GM20431 (cell line): ENCODE data around the gene TLR9.
"Not testable (repeated sequence)": the region's sequence is repeated elsewhere in the genome, so short reads cannot be mapped to it uniquely, and the experiment has no call there.

Experiments
- in situ Hi-C: fragments of 300-500 bp; cut with MseI, MboI; formaldehyde crosslinking; loops from one replicate; pipeline ENCODE4 v1.15.0; 2020; ENCODE audit warnings: low sequenced_read_pairs; ENCODE audit not compliant: unreplicated experiment

The TLR9 gene

GRCh38 chr3:52181543-52181942 lies 43.9 kb downstream of the TLR9 start:
- in situ Hi-C loops, result no loop called here

GRCh38 chr3:52178537-52178936 lies 46.9 kb downstream of the TLR9 start:
- in situ Hi-C loops, result no loop called here

GRCh38 chr3:52178126-52178525 lies 47.3 kb downstream of the TLR9 start:
- in situ Hi-C loops, result not testable (repeated sequence)

- in situ Hi-C loops, result no loop called here
Observed at GRCh38 chr3:52177701-52178042, 47.8 kb downstream of the TLR9 start.

GRCh38 chr3:52176951-52177700 lies 48.3 kb downstream of the TLR9 start:
- in situ Hi-C loops, result no loop called here

GRCh38 chr3:52176180-52176752 lies 49.2 kb downstream of the TLR9 start:
- in situ Hi-C loops, result no loop called here

- in situ Hi-C loops, result no loop called here
Observed at GRCh38 chr3:52175416-52176179, 49.8 kb downstream of the TLR9 start.

GRCh38 chr3:52174896-52175295 lies 50.5 kb downstream of the TLR9 start:
- in situ Hi-C loops, result no loop called here

GRCh38 chr3:52173101-52173500 lies 52.3 kb downstream of the TLR9 start:
- in situ Hi-C loops, result no loop called here

- in situ Hi-C loops, result no loop called here
Observed at GRCh38 chr3:52172262-52172757, 53.1 kb downstream of the TLR9 start.

- in situ Hi-C loops, result no loop called here
Observed at GRCh38 chr3:52171514-52172261, 53.8 kb downstream of the TLR9 start.
